ENCODE results near the gene TSGA10. TPM values are rescaled to one million over a fixed set of nuclear protein-coding genes. Genes with fewer than 3 reads are reported as not detected.

TSGA10 gene
- total RNA-seq, 1 experiment from 2014 or later = 7.5 TPM

GRCh38 chr2:99187011-99187410 lies 32.3 kb upstream of the TSGA10 start:
- no peak for DNase-seq (ENCODE audit: low read depth, low spot score)
- Histone ChIP-seq H3K4me3 (ENCODE audit: low read depth in 2 of 2, low read length in 2 of 2) (no peak overlapping the region), H3K27me3 (ENCODE audit: control insufficient read depth, insufficient read depth, low read length) (no peaks in the 10 kb centered on the region), H3K4me1 (ENCODE audit: control insufficient read depth, insufficient read depth, low read length) (peaks cover 6% of the 10 kb centered on the region), H3K36me3 (ENCODE audit: control insufficient read depth, insufficient read depth, low read length) (no peaks in the 10 kb centered on the region), H3K9me3 (ENCODE audit: control insufficient read depth, insufficient read depth, low read depth, low read length) (no peaks in the 10 kb centered on the region), H3K27ac (ENCODE audit: low read length) (no peak overlapping the region)
- in situ Hi-C loops (cut with HindIII; ENCODE audit: low pct_unique_long_range_greater_than_20kb, low sequenced_read_pairs) = no loop called here
- POLR2A ChIA-PET = interaction anchor here (0.7 kb wide), 1 partner anchor 11 kb away, joined by 3 read pairs; no protein-coding TSS in a partner anchor
- BruUV-seq (replicated peaks) = no TSS peak
- TF ChIP-seq CTCF (IDR thresholded peaks at IDR 0.05) (no peak), SIN3A (IDR thresholded peaks at IDR 0.05; ENCODE audit: borderline replicate concordance, insufficient read depth, low read depth, low read length) (no peak), POLR2AphosphoS5 (IDR thresholded peaks at IDR 0.05; ENCODE audit: low read depth, low read length) (no peak), TCF7L2 (IDR thresholded peaks at IDR 0.05; ENCODE audit: low read depth, low read length) (no peak), REST (IDR thresholded peaks at IDR 0.05; ENCODE audit: insufficient read depth in 1 of 2, low read depth in 2 of 2, low read length in 1 of 2) (no peak)
- CTCF ChIA-PET = no interaction called here
- intact Hi-C loops (cut with micrococcal nuclease; ENCODE audit: unreplicated experiment) = no loop called here
- ATAC-seq = no peak

GRCh38 chr2:99184811-99185210 lies 30.1 kb upstream of the TSGA10 start:
- no peak for ATAC-seq
- Histone ChIP-seq H3K4me1 (ENCODE audit: control insufficient read depth, insufficient read depth, low read length) (peaks cover 8% of the 10 kb centered on the region), H3K4me3 (ENCODE audit: low read depth in 2 of 2, low read length in 2 of 2) (no peak overlapping the region), H3K27ac (ENCODE audit: low read length) (no peak overlapping the region), H3K27me3 (ENCODE audit: control insufficient read depth, insufficient read depth, low read length) (no peaks in the 10 kb centered on the region), H3K36me3 (ENCODE audit: control insufficient read depth, insufficient read depth, low read length) (peaks cover 4% of the 10 kb centered on the region; the same call in 1 of the 2 replicates), H3K9me3 (ENCODE audit: control insufficient read depth, insufficient read depth, low read depth, low read length) (no peaks in the 10 kb centered on the region)
- CTCF ChIA-PET = no interaction called here
- no TSS peak for BruUV-seq (replicated peaks)
- intact Hi-C loops (cut with micrococcal nuclease; ENCODE audit: unreplicated experiment) = loop anchor here (5.0 kb wide), 1 partner anchor 152 kb away; the partner anchor contains the start of genes EIF5B and TXNDC9
- DNase-seq (ENCODE audit: low read depth, low spot score) = no peak
- no peak for TF ChIP-seq CTCF (IDR thresholded peaks at IDR 0.05)
- no peak for TF ChIP-seq REST (IDR thresholded peaks at IDR 0.05; ENCODE audit: insufficient read depth in 1 of 2, low read depth in 2 of 2, low read length in 1 of 2)
- TF ChIP-seq TCF7L2 (IDR thresholded peaks at IDR 0.05; ENCODE audit: low read depth, low read length) = no peak
- TF ChIP-seq POLR2AphosphoS5 (IDR thresholded peaks at IDR 0.05; ENCODE audit: low read depth, low read length) = no peak
- TF ChIP-seq SIN3A (IDR thresholded peaks at IDR 0.05; ENCODE audit: borderline replicate concordance, insufficient read depth, low read depth, low read length) = no peak
- in situ Hi-C loops (cut with HindIII; ENCODE audit: low pct_unique_long_range_greater_than_20kb, low sequenced_read_pairs) = no loop called here
- POLR2A ChIA-PET = no interaction called here

Measured in Panc1 (cell line).